GM19372 (cell line): ENCODE measurements around the gene TEKT4.
"Not testable (repeated sequence)": the region's sequence is repeated elsewhere in the genome, so short reads cannot be mapped to it uniquely, and the experiment has no call there.

Experiments
- ATAC-seq: cut with Tn5 transposase; IDR thresholded peaks from one replicate; pipeline ENCODE4 v1.9.1; 2021; ENCODE audit warnings: mild to moderate bottlenecking, low read depth, moderate library complexity; ENCODE audit not compliant: unreplicated experiment

The TEKT4 gene

GRCh38 chr2:94875820-94876522 lies 4.7 kb downstream of the TEKT4 start:
- ATAC-seq, result no peak

DNA sequence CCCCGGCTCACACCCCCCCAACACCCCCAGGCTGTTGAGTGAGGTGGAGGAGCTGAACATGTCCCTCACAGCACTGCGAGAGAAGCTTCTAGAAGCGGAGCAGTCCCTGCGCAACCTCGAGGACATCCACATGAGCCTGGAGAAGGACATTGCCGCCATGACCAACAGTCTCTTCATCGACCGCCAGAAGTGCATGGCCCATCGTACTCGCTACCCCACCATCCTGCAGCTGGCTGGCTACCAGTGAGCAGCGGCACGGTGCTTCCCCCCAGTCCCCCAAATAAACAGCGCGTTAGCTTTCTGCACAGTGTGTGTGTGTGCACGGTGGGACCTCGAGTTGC lies 5.3 kb downstream of the TEKT4 start:
- ATAC-seq, result no peak

DNA sequence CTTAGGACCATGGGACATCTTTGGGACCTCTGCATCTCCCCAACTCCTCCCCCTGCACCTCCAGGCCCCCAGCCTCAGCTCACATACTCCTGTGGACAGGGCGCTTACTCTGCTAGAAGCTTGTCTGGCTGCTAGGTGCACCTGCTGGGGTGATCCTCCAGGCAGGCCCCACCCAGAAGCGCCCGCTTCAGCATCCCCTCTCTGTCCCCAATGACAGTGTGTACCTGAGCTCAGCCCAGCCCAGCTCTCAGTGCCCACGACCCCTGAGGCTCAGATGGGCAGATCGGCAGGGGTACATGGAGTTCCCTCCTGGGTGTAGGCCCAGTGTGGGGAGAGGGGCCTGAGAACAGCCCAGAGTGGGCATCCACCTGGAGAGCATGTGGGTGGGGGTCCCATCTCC lies 5.9 kb downstream of the TEKT4 start:
- ATAC-seq, result no peak

DNA sequence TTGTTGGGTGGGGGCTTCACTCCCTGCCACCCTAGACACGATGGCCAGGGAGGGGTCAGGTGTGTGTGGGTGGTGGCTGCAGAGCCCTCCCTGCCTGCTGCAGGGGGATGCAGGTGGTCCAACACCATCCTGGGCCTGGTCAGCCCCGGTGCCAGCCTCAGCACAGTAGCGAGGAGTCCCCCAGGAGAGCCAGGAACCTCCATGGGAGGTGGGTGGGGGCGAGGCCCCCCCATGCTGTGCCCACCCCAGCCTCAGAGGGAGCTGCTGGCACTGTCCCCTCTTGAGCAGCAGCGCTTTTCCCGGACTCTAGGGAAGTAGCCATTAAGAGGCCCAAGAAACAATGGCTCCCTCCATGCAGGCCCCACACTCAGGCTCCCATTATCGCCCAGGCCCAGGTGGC lies 7.3 kb downstream of the TEKT4 start:
- not testable (repeated sequence) for ATAC-seq

DNA sequence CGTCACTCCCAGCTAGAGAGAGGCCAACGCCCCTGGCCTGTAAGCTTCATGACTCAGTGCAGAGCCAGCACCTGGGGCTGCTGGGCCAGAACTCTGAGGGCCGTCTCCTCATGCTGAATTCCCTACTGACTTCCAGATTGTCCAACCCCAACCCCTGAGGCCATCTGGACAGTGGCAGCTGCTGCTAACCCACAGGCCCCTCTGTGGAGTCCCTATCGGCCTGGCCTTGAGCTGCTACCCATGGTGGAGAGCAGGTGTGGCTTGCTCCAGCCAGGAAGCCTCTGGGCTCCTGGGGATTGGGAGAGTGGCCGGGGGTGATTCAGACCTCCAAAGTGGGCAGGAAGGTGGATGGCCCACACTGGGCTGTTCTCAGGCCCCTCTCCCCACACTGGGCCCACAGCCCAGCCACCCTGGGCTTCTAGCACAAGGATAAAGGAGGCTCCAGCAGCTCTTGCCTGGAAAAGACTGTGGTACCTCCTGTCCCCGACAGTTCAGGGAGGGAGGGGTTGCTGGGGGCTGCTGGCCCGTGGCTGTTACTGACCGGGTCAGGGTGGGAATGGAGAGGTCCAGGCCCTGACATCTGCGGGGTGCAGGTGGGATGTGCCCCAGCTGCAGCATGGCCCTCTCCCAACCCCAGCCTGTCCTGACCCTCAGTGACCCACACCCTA lies 8.2 kb downstream of the TEKT4 start:
- ATAC-seq, result no peak

DNA sequence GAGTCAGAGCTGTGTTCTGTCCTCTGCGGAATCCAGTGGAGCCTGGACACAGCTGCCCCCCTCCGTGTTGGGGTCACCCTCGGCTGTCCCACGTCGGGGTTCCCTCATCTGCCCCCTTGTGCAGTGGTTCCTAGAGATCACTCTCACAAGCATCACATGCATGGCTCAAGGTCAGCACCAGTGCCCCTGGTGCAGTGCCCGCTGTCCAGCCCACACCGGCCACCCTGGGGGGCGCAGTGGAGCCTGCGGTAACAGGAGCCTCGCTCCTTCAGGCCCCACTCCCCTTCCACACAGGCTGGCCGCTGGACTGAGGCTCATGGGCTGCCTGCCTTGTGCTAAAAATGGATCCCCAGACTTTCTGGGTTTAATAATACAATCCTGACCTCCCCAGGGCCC lies 8.8 kb downstream of the TEKT4 start:
- no peak for ATAC-seq

DNA sequence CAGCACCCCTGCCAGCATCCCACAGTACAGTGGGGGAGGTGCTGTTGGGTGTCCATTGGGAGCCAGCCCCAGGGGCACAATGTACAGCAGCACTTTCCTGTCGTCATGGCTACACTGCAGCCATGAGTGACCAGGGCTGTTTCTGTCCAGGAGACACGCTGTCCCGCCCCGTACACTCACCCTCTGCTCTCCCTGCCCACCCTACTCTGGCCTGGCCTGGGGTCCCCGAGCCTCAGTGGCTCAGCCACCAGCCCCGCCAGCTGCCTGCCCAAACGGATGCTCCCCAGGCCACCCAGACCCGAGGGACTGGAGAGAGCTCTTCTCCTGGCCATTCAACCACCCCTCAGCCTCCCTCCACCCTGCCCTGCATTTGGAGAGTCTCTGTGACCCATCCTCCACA lies 9.3 kb downstream of the TEKT4 start:
- no peak for ATAC-seq

- ATAC-seq, result no peak
These were observed 9.8 kb downstream of the TEKT4 start for GRCh38 chr2:94881070-94881469.

GRCh38 chr2:94890234-94890633 lies 19.0 kb downstream of the TEKT4 start:
- no peak for ATAC-seq

DNA sequence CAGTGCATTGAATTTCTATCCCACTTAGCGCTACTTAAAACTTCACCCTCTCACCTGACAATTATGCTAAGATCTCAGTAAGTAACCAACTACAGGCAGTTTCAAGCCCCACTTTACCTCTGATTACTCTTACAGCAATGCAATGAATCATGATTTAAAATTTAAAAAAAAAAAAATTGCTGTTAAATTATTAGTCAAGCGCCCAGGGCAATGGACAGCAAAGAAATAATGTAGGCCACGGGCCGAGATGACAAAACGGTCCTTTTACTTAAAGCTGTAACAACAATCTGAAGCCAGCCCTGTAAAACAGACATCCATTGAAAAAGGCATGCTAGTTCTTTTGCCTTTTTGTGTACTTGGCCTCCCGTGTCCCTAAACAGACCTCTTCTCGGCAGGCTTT lies 24.0 kb downstream of the TEKT4 start:
- ATAC-seq, result not testable (repeated sequence)

GRCh38 chr2:94906976-94907375 lies 35.7 kb downstream of the TEKT4 start:
- not testable (repeated sequence) for ATAC-seq

GRCh38 chr2:94923196-94923595 lies 52.0 kb downstream of the TEKT4 start:
- ATAC-seq, result no peak

DNA sequence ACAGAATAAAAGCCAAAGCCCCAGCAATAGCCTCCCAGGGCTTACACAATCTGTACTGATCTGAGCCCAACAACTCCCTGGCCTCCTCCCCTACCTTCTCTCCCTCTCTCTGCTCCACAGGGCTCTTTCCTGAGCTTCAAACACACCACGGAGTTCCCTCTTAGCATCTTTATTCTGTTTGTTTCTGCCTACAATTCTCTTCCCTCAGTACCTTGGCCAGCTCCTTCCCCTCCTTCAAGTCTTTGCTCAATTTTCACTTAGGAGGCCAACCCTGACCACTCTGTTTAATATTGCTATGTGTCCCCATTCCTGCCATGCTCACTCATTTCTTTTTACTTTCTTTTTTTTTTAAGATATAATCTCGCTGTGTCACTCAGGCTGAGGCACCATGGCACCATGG lies 53.8 kb downstream of the TEKT4 start:
- not testable (repeated sequence) for ATAC-seq
